NCI-H2029 treated with DMSO at 0.1 percent for 48 hours (cell line): ENCODE data around the gene MECR.
A peak's percentile ranks its signal among the peaks of the same experiment; 100 is the strongest.

ENCODE experiments used
- DNase-seq: peaks from one replicate; lab custom pipeline; 2025; lab: John Stamatoyannopoulos, UW

Gene MECR

DNA sequence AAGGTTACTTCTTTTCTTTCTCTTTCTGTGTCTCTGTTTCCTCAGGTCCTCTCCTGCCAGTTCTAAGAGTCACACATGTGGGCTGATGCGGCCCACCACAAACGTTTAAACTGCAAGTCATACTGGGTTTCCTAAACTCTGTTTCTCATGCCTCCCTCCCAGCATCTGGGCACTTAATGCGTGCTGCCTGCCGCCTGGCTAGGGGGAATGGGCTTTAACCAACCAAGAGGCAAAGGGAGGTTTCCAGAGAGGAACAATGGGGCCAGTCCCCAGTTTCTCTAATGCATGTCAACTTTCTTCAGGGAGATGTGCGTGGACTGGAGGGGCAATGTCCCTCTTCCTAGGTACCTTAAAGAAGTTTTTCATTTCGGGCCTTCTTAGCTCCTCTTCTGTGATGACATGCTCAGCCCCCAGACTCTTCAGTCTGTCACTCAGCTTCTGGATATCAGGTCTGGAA, 29.1 kb downstream of the MECR start:
- DNase-seq: no peak

DNA sequence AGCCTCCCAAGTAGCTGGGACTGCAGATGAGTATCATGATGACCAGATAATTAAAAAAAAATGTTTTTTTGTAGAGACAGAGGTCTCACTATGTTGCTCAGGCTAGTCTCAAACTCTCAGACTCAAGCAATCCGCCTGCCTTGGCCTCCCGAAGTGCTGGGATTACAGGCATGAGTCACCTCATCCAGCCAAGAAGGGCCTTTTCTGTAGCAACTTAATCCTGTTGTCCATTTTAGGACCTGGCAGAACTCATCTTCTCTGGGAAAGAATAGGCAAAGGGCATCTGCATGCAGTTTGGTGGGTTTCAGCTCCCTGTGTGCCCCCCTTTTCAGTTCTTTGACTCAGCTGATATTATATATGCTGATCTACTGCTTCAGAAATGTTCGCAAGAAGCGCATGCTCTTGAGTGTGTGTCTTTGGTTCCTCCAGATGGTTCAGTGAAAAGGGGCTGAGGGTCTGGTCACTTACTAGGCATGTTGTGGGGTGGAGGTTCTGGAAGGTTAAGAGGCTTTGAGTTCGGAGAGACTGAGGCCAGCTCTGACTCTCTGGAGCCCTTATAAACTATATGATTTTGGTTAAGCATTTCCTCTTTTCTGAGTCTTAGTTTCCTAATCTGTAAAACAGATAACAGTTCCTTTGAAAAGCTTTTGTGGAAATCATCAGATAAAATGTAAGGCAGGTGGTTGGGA, 29.7 kb downstream of the MECR start:
- DNase-seq: no peak

DNA sequence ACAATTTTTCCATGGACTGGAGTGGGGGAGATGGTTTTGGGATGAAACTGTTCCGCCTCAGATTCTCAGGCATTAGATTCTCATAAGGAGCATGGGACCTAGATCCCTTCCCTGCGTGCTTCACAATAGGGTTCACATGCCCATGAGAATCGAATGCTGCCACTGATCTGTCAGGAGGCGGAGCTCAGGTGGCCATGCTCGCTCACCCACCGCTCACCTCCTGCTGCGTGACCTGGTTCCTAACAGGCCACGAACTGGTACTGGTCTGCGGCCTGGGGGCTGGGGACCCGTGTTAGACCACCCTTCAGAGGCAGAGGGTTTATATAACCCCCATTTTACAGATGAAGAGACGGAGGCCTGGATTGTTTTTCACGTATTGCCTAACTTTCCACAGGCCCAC, 32.7 kb downstream of the MECR start:
- DNase-seq: no peak

DNA sequence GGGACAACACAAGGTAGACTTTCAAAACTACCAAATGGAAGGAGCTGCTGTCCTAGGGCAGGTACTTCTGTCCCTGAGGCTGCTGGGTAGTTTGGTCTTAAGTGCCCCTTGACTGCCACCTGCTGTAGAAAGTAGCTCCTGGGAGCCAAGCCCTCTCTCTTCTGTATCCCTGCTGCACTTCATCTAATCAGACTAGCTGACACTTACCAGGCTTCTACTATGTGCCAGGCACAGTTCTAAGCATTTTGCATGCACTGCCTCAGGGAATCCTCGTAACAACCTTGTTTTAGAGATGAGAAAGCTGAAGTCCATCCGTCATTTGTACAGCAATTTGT, 33.2 kb downstream of the MECR start:
- peak; percentile 40 for DNase-seq

DNA sequence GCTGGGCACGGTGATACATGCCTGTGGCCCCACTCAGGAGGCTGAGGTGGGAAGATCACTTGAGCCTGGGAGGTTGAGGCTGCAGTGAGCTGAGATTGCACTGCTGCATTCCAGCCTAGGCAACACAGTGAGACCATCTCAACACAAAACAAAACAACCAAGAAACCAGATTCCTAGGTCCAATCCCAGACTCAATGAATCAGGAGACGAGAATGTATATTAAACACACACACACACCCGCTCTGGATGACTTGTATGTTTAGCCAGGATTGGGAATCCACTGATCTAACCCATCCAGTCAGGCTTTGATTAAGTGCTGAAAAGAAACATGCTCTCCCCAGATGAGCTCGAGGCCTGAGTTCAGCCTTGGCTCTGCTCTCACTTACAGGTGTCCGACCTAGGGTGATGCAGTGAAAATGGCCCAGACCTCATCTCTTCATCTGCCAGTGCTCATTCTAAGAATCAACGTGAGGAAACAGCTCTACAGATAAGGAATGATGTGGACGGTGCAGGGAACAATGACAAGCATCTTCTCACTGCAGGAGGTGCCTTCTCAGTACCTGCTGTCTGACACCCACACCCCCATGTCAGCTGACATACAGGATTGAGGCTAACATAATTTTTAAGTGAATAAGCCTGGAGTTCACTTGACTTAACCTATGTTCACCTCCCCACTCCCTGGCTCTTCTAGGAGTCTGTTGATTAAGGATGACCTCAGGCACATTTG, 33.7 kb downstream of the MECR start:
- no peak for DNase-seq

DNA sequence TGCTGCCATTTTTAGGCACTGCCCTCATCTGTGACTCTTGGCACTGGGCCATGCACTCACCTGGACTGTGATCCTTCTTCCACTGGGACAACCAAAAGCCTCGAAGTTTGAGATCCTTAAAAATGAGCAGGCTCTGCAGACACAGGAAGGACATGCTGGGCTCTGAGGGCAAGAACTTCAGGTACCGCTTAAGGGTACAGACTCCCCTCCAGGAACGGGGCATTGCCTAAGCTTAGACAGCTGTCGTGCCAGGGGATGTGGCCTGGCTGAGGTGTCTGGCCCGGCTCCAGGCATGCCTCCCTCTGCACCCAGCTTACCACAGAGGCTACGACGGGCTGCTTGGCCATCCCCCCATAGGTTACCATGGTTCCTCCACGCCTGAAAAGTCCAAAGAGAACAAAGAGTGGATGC, 34.8 kb downstream of the MECR start:
- DNase-seq: peak; percentile 16

DNA sequence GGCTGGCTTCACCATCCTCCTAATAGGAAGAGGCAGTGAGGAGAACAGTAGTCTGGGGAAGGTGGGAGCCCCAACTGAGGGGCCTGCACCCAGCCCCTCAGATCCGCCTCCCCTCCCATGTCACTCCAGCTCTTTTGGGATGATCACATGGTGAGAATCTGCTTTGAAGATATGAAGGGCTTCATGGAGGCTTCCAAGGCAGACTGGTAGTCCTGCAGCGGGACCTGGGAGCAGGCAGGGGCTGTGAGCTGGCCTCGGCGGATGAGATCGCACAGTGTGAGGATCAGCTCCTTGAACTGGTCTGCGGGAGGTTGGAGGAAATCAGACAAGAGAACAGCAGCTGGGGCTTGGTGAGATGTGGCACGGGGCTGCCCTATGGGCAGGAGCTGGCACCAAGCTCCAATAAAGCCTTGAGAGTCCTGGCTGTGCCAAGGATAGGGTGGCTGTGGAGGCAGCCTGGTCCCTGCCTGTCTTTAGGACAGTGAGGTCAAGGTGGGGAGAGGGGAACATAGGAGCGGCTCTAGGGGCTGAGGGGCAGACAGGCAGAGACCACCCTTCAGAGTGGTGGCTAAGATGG, 36.8 kb downstream of the MECR start:
- no peak for DNase-seq

DNA sequence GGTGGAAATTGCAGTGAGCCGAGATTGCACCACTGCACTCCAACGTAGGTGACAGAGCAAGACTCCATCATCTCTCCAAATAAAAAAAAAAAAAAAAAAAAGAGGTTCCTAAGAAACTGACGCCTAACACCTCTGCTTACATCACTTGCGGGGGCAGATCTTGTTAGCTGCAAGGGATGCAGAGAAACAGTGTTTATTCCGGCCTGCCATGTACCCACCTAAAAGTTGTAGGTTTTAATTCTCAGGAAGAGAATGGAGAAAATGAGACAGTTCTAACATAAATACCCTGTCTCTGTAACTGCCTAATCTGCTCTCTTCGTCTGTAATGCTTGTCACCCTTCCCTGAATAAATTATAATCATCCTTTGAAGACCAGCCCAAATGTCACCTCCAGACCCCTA, 40.0 kb downstream of the MECR start:
- DNase-seq: no peak

DNA sequence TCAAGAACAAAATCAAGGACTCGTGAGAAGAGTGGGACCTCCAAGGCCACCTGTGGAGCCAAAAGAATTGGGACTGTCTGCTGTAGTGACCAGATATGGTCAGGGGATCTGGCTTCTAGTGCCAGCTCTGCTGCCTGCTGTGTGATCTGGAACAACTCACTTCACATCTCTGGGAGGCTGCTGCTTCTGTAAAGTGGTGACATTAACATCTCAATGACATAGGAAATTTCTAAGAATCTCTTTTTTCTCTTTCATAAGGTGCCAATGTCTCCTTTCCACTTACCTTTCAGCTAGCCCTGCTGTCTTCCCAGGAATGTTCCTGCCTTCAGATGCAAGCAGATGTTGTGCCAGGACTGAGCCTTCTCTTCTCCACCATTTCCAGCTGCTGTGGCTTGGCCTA, 44.0 kb downstream of the MECR start:
- no peak for DNase-seq

DNA sequence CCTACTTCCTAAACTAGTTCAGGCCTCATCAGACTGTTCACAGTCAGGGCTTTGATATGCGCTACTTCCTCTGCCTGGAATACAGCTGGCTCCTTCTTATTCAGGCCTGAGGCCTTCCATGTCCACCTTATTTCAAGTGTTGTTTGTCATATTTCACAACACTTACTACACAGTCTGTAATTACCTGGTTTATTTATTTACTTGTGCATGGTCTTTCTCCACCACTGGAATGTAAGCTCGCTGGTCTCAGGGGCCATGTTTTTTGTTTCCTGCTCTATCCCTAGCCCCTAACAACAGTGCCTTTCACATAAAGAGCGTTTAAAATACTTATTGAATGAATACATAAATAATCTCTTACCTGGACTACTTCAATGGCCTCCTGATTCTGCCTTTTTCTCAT, 44.5 kb downstream of the MECR start:
- DNase-seq: no peak

DNA sequence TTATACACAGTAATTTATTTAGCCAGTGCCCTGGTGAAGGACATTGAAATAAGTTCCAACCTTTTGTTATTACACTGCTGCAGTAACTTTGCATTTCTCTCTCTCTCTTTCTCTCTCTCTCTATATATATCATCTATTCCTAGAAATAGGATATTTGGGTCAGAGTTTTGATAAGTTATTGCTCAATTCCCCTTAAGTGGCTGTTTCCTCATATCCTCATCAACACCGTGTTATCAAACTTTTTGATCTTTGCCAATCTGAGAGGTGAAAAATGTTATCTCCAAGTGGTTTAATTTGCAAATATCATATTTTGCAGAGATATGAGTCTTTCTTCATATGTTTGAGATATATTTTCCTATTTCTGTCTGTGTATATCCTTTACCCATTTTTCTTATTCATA, 47.4 kb downstream of the MECR start:
- no peak for DNase-seq

DNA sequence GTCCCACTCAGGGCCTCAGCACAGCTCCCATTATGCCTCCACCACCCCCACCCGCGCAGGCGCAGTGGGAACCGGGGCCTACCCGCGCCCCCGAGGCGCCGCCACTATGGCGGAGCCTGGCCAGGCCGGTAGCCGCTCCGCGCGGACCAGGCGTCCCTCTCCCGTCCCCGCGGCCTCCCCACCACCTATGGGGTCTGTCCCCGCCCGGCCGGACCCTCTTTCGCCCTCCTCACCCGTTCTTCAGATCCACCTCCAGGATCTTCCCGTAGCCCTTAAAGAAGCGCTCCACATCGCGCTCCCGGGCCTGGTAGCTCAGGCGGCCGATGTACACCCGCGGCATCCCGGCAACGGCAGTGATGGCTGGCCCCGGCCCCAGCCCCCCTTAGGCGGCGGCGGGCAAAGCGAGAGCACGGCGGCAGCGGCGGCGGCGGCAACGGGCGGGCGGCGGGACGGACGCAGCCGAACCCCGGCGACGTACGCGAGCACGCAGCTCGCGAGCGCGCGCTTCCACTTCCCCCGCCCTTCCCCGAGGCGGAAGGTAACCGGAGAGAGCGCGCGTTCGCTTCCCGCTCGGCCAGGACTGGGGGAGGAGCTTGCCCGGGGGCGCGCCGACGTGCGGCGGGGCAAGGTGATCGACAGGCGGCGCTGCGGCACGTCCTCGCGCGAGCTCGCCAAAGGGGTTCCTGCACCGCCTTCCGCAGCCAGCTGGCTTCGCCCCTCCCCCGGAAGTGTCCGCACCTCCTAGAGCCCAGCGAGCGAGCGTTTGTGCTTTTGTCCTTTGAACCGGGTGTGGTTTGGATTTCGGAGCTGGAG, 49.1 kb downstream of the MECR start, which contains the start of gene SRSF4:
Gene SRSF4 (minus strand): TSS at position 488 of the 813 bp plus-strand sequence. CDS start 148 bp downstream, at position 340.
- DNase-seq: peak; percentile 86

DNA sequence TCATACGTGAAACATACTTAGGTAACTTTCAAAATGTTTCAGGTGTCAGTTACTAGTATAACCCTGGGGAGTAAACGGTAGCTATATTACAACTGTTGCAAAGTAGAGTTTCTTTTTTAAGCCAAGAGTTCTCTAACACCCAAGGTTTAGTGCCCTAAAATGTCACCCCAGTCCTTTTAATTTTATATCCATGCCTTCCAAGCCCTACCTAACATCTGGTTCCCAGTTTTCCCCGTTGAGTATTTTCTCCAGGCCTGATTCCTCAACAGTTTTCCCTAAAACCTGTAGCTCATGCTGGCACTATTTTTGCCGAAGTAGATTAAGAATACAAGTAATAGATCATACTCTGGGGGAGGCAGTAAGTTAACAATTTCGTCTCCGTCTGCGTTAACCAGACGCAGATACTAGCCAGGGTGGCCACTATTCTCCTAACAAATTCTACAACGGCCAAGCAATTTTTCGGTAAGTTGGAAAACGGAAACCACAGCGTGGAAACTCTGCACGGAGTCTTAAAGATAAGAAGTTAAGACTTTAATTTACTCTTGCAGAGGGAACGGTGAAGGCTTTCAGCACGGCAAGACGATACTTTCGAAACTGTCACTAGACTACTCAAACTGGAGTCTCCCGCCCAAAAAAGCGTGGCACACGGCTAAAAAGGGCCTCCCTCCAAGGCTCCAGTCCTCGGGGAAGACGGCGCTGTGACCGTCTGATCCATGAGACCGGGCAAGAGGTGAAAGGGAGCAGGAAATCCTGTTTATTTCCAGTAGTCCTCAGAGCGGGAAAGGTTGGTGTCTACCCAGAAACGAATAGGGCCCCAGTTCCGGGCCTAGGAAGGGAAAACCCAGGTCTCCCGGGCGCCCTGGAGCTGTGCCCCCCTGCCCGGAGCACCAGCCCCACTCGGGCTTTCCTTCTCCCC, 50.0 kb downstream of the MECR start:
- DNase-seq: peak; percentile 26

DNA sequence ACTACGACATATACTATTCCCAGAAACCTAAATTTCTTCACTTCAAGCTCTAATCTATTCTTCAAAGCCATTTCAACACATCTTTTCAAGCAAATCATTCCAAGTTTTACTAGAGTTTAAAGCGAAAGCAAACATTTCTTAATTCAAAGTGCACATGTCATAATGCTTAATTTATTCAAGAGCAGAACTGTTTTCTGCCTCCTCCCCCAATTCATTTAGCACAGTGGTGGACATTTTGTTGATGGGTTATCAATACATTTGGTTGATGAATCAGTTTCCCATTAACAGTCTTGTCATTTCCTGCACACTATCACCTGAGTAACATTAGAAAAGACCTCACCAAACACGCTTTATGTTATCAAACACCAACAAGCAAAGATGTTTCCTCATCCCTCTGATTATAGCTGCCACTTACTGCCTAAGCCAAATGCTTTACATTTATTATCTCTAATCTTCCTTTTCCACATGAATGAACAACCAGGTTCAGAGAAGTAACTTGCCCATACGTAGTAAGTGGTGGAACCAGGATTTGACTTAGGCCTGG, 51.0 kb downstream of the MECR start:
- DNase-seq: no peak

DNA sequence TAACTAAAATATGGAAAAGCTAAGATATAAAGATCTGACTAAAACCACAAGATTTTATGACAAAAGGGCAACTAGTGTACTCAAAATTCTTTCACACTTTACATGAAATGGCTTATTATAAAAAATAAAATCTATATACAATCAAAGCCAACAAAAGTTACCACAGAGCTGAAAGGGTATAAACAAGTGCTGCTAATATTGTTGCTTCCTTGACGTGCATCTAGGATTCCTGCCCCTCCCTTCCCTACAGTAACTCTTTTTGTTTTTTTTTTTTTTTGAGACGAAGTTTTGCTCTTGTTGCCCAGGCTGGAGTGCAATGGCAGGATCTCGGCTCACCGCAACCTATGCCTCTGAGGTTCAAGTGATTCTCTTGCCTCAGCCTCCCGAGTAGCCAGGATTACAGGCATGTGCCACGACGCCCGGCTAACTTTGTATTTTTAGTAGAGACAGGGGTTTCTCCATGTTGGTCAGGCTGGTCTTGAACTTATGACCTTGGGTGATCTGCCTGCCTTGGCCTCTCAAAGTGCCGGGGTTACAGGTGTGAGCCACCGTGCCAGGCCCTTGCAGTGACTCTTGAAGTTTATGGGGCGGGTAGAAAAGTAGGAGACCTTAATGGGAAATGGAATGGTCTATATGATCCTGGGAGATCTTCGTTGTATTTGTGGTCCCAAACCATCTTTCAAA, 53.6 kb downstream of the MECR start:
- no peak for DNase-seq

DNA sequence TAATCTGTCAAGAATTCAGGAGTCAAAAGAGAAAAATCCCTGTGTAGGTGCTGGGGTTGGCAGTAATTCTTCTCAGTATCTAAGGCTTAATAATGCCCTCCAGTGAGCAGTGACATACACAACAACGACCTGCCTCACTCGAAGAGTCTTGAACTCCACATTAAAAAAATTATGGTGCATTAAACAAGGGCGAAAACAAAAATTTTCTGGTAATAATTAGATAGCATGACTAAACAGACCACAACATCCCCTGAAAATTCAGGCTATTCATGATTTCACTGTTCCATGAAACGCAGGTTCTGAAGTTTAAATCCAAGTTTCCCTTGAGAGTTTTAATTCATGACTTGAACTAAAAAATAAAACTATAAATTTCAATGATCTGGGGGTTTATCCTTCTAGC, 54.2 kb downstream of the MECR start:
- no peak for DNase-seq

DNA sequence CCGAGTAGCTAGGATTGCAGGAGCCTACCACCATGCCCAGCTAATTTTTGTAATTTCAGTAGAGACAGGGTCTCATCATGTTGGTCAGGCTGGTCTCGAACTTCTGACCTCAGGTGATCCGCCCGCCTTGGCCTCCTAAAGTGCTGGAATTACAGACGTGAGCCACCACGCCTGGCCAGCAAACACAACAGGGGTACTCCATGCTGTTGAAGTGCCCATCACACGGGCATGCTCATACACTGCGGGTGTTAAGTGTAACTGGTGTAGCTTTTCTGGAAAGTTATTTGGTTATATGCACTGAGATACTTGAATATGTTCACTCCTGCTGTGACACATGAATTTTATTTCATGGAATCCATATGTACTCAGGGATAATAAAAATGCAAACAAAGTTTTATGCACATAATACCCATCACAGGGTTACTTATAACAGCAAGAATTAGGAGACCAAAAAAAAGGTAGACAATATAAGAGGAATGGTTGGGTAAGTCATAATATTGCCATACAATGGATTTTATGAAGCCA, 58.3 kb downstream of the MECR start:
- DNase-seq: no peak

DNA sequence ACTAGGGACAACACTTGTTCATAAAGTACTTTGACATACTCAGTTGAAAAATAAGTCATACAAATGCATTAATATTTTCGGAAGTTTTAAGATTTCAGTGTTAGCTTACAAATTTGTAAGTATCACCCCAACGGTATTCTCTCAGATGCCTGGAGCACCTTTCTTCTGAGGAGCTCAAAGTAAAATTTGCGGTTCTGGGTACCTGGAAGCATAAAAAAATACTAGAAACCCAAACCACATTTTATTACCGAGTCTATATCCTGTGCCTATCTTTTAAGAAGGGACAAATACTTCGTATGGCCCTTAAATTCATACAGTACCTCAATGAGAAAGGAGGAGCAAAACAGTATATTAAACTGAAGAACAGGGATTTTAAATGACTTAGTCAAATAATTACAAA, 59.2 kb downstream of the MECR start:
- DNase-seq: no peak

DNA sequence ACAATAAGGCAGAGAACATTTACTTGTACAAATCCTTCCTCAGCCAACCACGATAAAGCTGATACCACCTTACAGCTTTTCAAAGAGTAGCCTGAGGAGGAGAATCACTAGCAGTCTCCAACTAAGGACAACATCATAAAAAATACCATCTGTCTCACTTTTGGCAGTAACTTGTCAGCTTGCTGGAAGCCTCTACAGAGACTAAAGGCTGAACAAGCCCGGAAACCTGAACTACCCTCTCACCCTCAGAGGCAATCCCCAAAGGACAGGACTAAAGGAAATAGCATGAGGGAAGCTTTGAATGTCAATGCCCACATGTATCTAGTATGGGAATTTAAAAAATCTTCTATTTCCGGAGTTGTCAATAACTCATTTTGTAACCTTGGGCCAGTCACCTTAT, 59.6 kb downstream of the MECR start:
- DNase-seq: no peak

DNA sequence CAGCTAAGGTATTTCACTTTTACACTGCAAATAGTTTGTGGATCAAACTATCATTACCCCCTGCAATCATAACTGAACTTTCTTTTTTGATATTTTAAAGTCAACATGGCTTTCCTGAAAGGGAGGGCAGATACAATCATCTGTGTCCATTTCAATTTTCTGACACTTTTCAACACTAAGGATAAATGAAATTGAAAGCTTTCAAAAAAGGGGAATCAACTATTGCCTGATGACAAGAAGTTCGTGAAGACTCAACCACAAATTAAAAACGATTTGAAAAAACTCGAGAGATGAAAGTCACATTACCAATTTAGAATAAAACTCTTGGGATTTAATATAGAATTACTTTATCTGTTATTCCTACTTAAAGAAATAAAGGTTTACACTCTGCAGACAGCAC, 60.8 kb downstream of the MECR start:
- no peak for DNase-seq
